Neural cell (in vitro differentiated cells): ENCODE results near the gene ZNF3. TPM values are rescaled to one million over a fixed set of nuclear protein-coding genes. Genes with fewer than 3 reads are reported as not detected.

Experiments
- H2AFZ ChIP-seq: fragments of 200-600, 300-800 bp; sonication (generic), shearing (Covaris generic); 2 replicates; pipeline ENCODE4 v1.6.0; 2014; ENCODE audit warnings: low read depth, mild to moderate bottlenecking, antibody characterized with exemption, low read length, moderate library complexity
- H3F3A ChIP-seq: fragments of 200-600 bp; shearing (Covaris generic); 2 replicates; pipeline ENCODE4 v1.6.1; 2016; ENCODE audit warnings: mild to moderate bottlenecking, moderate library complexity, mixed read lengths, antibody characterized with exemption, low read length; ENCODE audit not compliant: insufficient read depth, poor library complexity, severe bottlenecking
- H3K27ac ChIP-seq: fragments of 200-600, 300-800 bp; sonication (generic), shearing (Covaris generic); 2 replicates; pipeline ENCODE4 v1.5.1; 2014; ENCODE audit warnings: mild to moderate bottlenecking, low read length, moderate library complexity
- H3K27me3 ChIP-seq: fragments of 300-800, 200-600 bp; sonication (generic), shearing (Covaris generic); 2 replicates; pipeline ENCODE4 v1.6.0; 2014; ENCODE audit warnings: mild to moderate bottlenecking, low read depth, low read length, moderate library complexity; ENCODE audit not compliant: insufficient read depth
- H3K36me3 ChIP-seq: fragments of 300-800, 200-600 bp; sonication (generic), shearing (Covaris generic); 2 replicates; pipeline ENCODE4 v1.5.1; 2014; ENCODE audit warnings: mild to moderate bottlenecking, antibody characterized with exemption, low read length, moderate library complexity; ENCODE audit not compliant: insufficient read depth
- H3K4me2 ChIP-seq: fragments of 300-800, 200-600 bp; sonication (generic), shearing (Covaris generic); 2 replicates; pipeline ENCODE4 v1.6.0; 2014; ENCODE audit warnings: mild to moderate bottlenecking, low read length
- H3K4me3 ChIP-seq: fragments of 300-800, 200-600 bp; sonication (generic), shearing (Covaris generic); 2 replicates; pipeline ENCODE4 v1.5.1; 2014; ENCODE audit warnings: mild to moderate bottlenecking, low read length, moderate library complexity
- H3K79me2 ChIP-seq: fragments of 200-600 bp; shearing (Covaris generic); replicated peaks from 2 replicates; pipeline ENCODE4 v1.6.0; 2014; ENCODE audit warnings: mild to moderate bottlenecking, low read length, moderate library complexity; ENCODE audit not compliant: insufficient read depth
- H3K9ac ChIP-seq: fragments of 300-800, 200-600 bp; sonication (generic), shearing (Covaris generic); 2 replicates; pipeline ENCODE4 v1.6.1; 2016; ENCODE audit warnings: mild to moderate bottlenecking, low read length, mixed read lengths
- H3K9me2 ChIP-seq: fragments of 200-600 bp; shearing (Covaris generic); 2 replicates; pipeline ENCODE4 v1.6.1; 2016; ENCODE audit warnings: mild to moderate bottlenecking, low read length, mixed read lengths; ENCODE audit not compliant: insufficient read depth
- H3K9me3 ChIP-seq: fragments of 200-600, 300-800 bp; sonication (generic), shearing (Covaris generic); 2 replicates; pipeline ENCODE4 v1.6.1; 2016; ENCODE audit warnings: mild to moderate bottlenecking, mixed run types, low read length, moderate library complexity, mixed read lengths
- H4K20me1 ChIP-seq: fragments of 200-600 bp; shearing (Covaris generic); 2 replicates; pipeline ENCODE4 v1.6.1; 2016; ENCODE audit warnings: mild to moderate bottlenecking, mixed run types; ENCODE audit not compliant: insufficient read depth
- EP300 ChIP-seq: fragments of 450-650 bp; conservative IDR thresholded peaks from 2 replicates; pipeline ENCODE4 v1.6.1; 2014; ENCODE audit warnings: antibody characterized with exemption, mild to moderate bottlenecking, moderate library complexity; ENCODE audit not compliant: poor library complexity, severe bottlenecking
- EZH2 ChIP-seq: fragments of 200-600, 300-800 bp; shearing (Covaris generic), sonication (generic); IDR thresholded peaks from 2 replicates; pipeline ENCODE4 v1.6.1; 2014; ENCODE audit warnings: antibody characterized with exemption, low read length, borderline replicate concordance, mild to moderate bottlenecking; ENCODE audit not compliant: insufficient read depth, poor library complexity, severe bottlenecking
- MXI1 ChIP-seq: fragments of 450-650 bp; conservative IDR thresholded peaks from 2 replicates; pipeline ENCODE4 v1.6.1; 2014; ENCODE audit warnings: antibody characterized with exemption, mild to moderate bottlenecking; ENCODE audit not compliant: poor library complexity, severe bottlenecking
- POLR2AphosphoS5 ChIP-seq: IDR thresholded peaks from 2 replicates; pipeline ENCODE4 v1.6.1; 2012
- RAD21 ChIP-seq: fragments of 450-650 bp; conservative IDR thresholded peaks from 2 replicates; pipeline ENCODE4 v1.6.1; 2014; ENCODE audit warnings: antibody characterized with exemption, mild to moderate bottlenecking, moderate library complexity
- SMC3 ChIP-seq: fragments of 450-650 bp; conservative IDR thresholded peaks from 2 replicates; pipeline ENCODE4 v1.6.1; 2014; ENCODE audit warnings: antibody characterized with exemption, mild to moderate bottlenecking, moderate library complexity; ENCODE audit not compliant: poor library complexity
- TAF1 ChIP-seq: IDR thresholded peaks from 2 replicates; pipeline ENCODE4 v1.6.1; 2012; ENCODE audit warnings: low read depth
- polyA plus RNA-seq: library from polyadenylated mRNA; depleted of rRNA; stranded (reverse); fragments of >200 nt; gene quantifications from 2 replicates; pipeline ENCODE4 v1.2.3, GENCODE V29; 2014
- TF ChIP-seq, protein P1 (sequence below): IDR thresholded peaks from 2 replicates; pipeline ENCODE4 v1.6.1; 2012; ENCODE audit warnings: borderline replicate concordance
- TF ChIP-seq, protein P2 (sequence below): fragments of 450-650 bp; IDR thresholded peaks from 2 replicates; pipeline ENCODE4 v1.5.1; 2014; ENCODE audit warnings: antibody characterized with exemption, mild to moderate bottlenecking, moderate library complexity; ENCODE audit not compliant: poor library complexity, severe bottlenecking

The ZNF3 gene
- polyA plus RNA-seq, 1 donor from 2014 or later, result 57.2 TPM

DNA sequence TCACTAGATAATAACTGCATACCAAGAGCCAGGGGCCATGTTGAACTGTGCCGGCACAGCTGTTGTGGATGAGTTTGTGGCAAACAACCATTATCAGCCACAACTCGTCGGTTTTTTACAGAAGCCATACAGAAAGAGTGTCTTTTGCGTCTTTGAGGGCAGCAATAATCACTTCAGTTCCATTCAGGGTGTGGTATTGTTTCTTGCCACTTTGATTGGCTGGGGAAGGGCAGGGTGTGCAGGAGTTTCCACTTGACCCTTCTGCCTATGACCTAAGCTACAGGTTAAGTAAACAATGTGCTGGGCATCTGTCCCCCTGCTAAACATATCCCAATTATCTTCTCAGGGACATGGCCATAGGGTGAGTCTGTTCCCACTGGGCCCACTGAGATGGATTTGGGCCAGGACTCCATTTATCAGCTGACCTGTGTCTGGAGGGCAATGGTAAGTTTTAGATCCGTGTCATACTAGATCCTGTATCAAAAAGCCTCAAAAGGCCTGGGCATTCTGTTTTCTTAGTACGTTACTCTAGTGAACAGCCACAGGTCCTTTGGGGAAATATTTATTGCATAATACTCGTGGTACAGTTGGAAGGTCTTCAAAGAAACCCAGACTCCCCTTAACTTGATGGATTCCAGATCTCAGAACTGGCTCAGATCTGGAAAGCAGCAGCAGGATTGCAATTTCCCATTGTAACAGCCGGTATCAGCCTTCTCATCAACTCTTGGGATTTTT, 15.9 kb downstream of the ZNF3 start:
- Histone ChIP-seq H3K27me3 (no peaks in the 10 kb centered on the region), H4K20me1 (no peaks in the 10 kb centered on the region), H3K27ac (no peak overlapping the region), H3K36me3 (peaks cover 7% of the 10 kb centered on the region), H3K9me3 (peaks cover 4% of the 10 kb centered on the region), H3K9me2 (no peaks in the 10 kb centered on the region), H3K4me2 (no peak overlapping the region), H3K9ac (no peak overlapping the region), H3F3A (no peaks in the 10 kb centered on the region), H3K4me3 (no peak overlapping the region), H2AFZ (no peak overlapping the region), H3K79me2 (peaks cover 3% of the 10 kb centered on the region)
- no peak for TF ChIP-seq MXI1
- TF ChIP-seq, protein P1, sequence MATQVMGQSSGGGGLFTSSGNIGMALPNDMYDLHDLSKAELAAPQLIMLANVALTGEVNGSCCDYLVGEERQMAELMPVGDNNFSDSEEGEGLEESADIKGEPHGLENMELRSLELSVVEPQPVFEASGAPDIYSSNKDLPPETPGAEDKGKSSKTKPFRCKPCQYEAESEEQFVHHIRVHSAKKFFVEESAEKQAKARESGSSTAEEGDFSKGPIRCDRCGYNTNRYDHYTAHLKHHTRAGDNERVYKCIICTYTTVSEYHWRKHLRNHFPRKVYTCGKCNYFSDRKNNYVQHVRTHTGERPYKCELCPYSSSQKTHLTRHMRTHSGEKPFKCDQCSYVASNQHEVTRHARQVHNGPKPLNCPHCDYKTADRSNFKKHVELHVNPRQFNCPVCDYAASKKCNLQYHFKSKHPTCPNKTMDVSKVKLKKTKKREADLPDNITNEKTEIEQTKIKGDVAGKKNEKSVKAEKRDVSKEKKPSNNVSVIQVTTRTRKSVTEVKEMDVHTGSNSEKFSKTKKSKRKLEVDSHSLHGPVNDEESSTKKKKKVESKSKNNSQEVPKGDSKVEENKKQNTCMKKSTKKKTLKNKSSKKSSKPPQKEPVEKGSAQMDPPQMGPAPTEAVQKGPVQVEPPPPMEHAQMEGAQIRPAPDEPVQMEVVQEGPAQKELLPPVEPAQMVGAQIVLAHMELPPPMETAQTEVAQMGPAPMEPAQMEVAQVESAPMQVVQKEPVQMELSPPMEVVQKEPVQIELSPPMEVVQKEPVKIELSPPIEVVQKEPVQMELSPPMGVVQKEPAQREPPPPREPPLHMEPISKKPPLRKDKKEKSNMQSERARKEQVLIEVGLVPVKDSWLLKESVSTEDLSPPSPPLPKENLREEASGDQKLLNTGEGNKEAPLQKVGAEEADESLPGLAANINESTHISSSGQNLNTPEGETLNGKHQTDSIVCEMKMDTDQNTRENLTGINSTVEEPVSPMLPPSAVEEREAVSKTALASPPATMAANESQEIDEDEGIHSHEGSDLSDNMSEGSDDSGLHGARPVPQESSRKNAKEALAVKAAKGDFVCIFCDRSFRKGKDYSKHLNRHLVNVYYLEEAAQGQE, result no peak
- no peak for TF ChIP-seq RAD21
- no peak for TF ChIP-seq SMC3
- no peak for TF ChIP-seq POLR2AphosphoS5
- TF ChIP-seq, protein P2, sequence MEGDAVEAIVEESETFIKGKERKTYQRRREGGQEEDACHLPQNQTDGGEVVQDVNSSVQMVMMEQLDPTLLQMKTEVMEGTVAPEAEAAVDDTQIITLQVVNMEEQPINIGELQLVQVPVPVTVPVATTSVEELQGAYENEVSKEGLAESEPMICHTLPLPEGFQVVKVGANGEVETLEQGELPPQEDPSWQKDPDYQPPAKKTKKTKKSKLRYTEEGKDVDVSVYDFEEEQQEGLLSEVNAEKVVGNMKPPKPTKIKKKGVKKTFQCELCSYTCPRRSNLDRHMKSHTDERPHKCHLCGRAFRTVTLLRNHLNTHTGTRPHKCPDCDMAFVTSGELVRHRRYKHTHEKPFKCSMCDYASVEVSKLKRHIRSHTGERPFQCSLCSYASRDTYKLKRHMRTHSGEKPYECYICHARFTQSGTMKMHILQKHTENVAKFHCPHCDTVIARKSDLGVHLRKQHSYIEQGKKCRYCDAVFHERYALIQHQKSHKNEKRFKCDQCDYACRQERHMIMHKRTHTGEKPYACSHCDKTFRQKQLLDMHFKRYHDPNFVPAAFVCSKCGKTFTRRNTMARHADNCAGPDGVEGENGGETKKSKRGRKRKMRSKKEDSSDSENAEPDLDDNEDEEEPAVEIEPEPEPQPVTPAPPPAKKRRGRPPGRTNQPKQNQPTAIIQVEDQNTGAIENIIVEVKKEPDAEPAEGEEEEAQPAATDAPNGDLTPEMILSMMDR, result no peak
- no peak for TF ChIP-seq EZH2
- no peak for TF ChIP-seq TAF1
- TF ChIP-seq EP300, result no peak

DNA sequence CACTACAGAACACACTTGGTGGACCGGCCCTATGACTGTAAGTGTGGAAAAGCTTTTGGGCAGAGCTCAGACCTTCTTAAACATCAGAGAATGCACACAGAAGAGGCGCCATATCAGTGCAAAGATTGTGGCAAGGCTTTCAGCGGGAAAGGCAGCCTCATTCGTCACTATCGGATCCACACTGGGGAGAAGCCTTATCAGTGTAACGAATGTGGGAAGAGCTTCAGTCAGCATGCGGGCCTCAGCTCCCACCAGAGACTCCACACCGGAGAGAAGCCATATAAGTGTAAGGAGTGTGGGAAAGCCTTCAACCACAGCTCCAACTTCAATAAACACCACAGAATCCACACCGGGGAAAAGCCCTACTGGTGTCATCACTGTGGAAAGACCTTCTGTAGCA, 17.4 kb downstream of the ZNF3 start:
- no peak overlapping the region for H3K27ac ChIP-seq
- no peaks in the 10 kb centered on the region for H3F3A ChIP-seq
- no peaks in the 10 kb centered on the region for H3K9me2 ChIP-seq
- H3K4me3 ChIP-seq, result no peak overlapping the region
- TF ChIP-seq EP300, result no peak
- TF ChIP-seq, protein P1, result no peak
- no peak for TF ChIP-seq TAF1
- TF ChIP-seq EZH2, result no peak
- TF ChIP-seq, protein P2, result no peak
- TF ChIP-seq POLR2AphosphoS5, result no peak
- TF ChIP-seq SMC3, result no peak
- no peak for TF ChIP-seq MXI1
- TF ChIP-seq RAD21, result no peak
- no peak overlapping the region for H3K4me2 ChIP-seq
- no peaks in the 10 kb centered on the region for H4K20me1 ChIP-seq
- no peaks in the 10 kb centered on the region for H3K79me2 ChIP-seq
- no peaks in the 10 kb centered on the region for H3K27me3 ChIP-seq
- no peak overlapping the region for H3K9ac ChIP-seq
- H3K9me3 ChIP-seq, result no peaks in the 10 kb centered on the region
- H2AFZ ChIP-seq, result no peak overlapping the region
- no peaks in the 10 kb centered on the region for H3K36me3 ChIP-seq
